Stomach (tissue), 9 donors: ENCODE data around the gene STIM2. TPM values are rescaled to one million over a fixed set of nuclear protein-coding genes. Genes with fewer than 3 reads are reported as not detected.

Source experiments
- DNase-seq, 2 donors: peaks; one replicate each; pipeline versions ENCODE4 v3.0.0 to v3.0.0-alpha.2; 2013 to 2019
- H3K27ac ChIP-seq, 5 donors: fragments of 200-600 bp in 4 of 5; sonication (generic) in 4 of 5; one replicate each; pipeline ENCODE4 v1.5.1; 2013 to 2019; ENCODE audit warnings: mild to moderate bottlenecking in 1 of 5, moderate library complexity in 1 of 5
- H3K27me3 ChIP-seq, 3 donors: fragments of 200-600 bp; sonication (generic); one replicate each; pipeline ENCODE4 v1.5.1; 2017 to 2019; ENCODE audit warnings: mixed run types in 1 of 3
- H3K36me3 ChIP-seq, 4 donors: fragments of 200-600 bp; sonication (generic); 1 replicate in 3 of 4; 2 replicates in 1 of 4; pipeline ENCODE4 v1.5.1; 2016 to 2019
- H3K4me1 ChIP-seq, 4 donors: fragments of 200-600 bp; sonication (generic); one replicate each; pipeline ENCODE4 v1.5.1; 2016 to 2019
- H3K4me3 ChIP-seq, 4 donors: fragments of 200-600 bp; sonication (generic) in 3 of 4; one replicate each; pipeline ENCODE4 v1.5.1; 2016 to 2019; ENCODE audit warnings: mild to moderate bottlenecking in 1 of 4
- H3K9me3 ChIP-seq, 4 donors: fragments of 200-600 bp; sonication (generic); one replicate each; pipeline ENCODE4 v1.5.1; 2016 to 2019
- CTCF ChIP-seq, 7 experiments: fragments of 450-650 bp in 4 of 7; fragments of 200-600 bp in 3 of 7; sonication (generic) in 3 of 7; IDR thresholded peaks; one replicate each; pipeline ENCODE4 v1.5.1; 2016 to 2019; ENCODE audit warnings: antibody characterized with exemption in 7 of 7, control low read depth in 2 of 7, mild to moderate bottlenecking in 1 of 7
- EP300 ChIP-seq: sonication (generic); formaldehyde crosslinking; IDR thresholded peaks from one replicate; pipeline ENCODE4 v1.6.1; 2017; ENCODE audit warnings: antibody characterized with exemption
- POLR2A ChIP-seq, 4 donors: fragments of 450-650 bp; IDR thresholded peaks; one replicate each; pipeline ENCODE4 v1.6.1; 2016; ENCODE audit warnings: antibody characterized with exemption in 4 of 4, control low read depth in 2 of 4, mild to moderate bottlenecking in 1 of 4, moderate library complexity in 1 of 4
- POLR2AphosphoS5 ChIP-seq, 3 donors: sonication (generic); formaldehyde crosslinking; IDR thresholded peaks; one replicate each; pipeline ENCODE4 v1.6.1; 2016; ENCODE audit warnings: antibody characterized with exemption in 3 of 3
- WGBS, 5 donors: extraction: QIAGEN DNeasy Blood & Tissue Kit in 3 of 5; methylation state at CpG; one replicate each; pipeline versions ENCODE4 v1.1.5 to v1.1.7; 2013 to 2018; 5-methylcytosine and 5-hydroxymethylcytosine counted together
- intact Hi-C: fragments of 100-400 bp; cut with DNase I; formaldehyde crosslinking; loops from one replicate; pipeline ENCODE4 v1.15.1; 2023; ENCODE audit warnings: low total_unique reads
- polyA plus RNA-seq, 3 donors: library from polyadenylated mRNA; stranded (reverse); fragments of 200-250 nt; gene quantifications; one replicate each; pipeline ENCODE4 v1.2.3, GENCODE V29; 2013
- total RNA-seq, 5 donors: library from RNA; depleted of rRNA; stranded (reverse); fragments of >200 nt; gene quantifications; one replicate each; pipeline versions ENCODE4 v1.1.0 to v1.2.3, GENCODE V29; 2014 to 2016
- donor health status: healthy with polysubstance abuse.
- donor health status: Bipolar disorder and iron deficiency.
- donor health status: healthy.

STIM2 gene
- total and polyA plus RNA-seq, 8 donors: 4.4 to 32.7 (median 21.7) TPM

GRCh38 chr4:26842911-26843310, 17.7 kb upstream of the STIM2 start:
- Histone ChIP-seq H3K27me3 (no peaks in the 10 kb centered on the region), H3K27ac (no peak overlapping the region), H3K4me3 (no peak overlapping the region), H3K9me3 (no peaks in the 10 kb centered on the region), H3K4me1 (peaks cover 0 to 14% (median 7%) of the 10 kb centered on the region in 4 donors), H3K36me3 (no peaks in the 10 kb centered on the region)
- TF ChIP-seq POLR2A (IDR thresholded peaks at IDR 0.05): no peak
- no peak for TF ChIP-seq CTCF (IDR thresholded peaks at IDR 0.05)
- no peak for TF ChIP-seq POLR2AphosphoS5 (IDR thresholded peaks at IDR 0.05)
- TF ChIP-seq EP300: no peak
- no peak for DNase-seq
- intact Hi-C loops: no loop called here
- WGBS, 5 donors: 63 to 72% (median 66%) methylated on average over 2 of the region's 2 CpGs

GRCh38 chr4:26850528-26850927, 10.1 kb upstream of the STIM2 start:
- Histone ChIP-seq H3K27me3 (no peaks in the 10 kb centered on the region), H3K9me3 (no peaks in the 10 kb centered on the region), H3K36me3 (no peaks in the 10 kb centered on the region), H3K27ac (no peak overlapping the region), H3K4me3 (no peak overlapping the region), H3K4me1 (no peaks in the 10 kb centered on the region)
- no peak for TF ChIP-seq EP300
- no peak for TF ChIP-seq POLR2AphosphoS5 (IDR thresholded peaks at IDR 0.05)
- no peak for TF ChIP-seq POLR2A (IDR thresholded peaks at IDR 0.05)
- TF ChIP-seq CTCF (IDR thresholded peaks at IDR 0.05): no peak
- 79 to 94% (median 92%) methylated on average over 1 of the region's 1 CpG for WGBS, 5 donors
- DNase-seq: no peak
- intact Hi-C loops: no loop called here

- intact Hi-C loops: no loop called here
- Histone ChIP-seq H3K4me1 (no peaks in the 10 kb centered on the region), H3K27ac (no peak overlapping the region), H3K27me3 (no peaks in the 10 kb centered on the region), H3K4me3 (no peak overlapping the region), H3K36me3 (no peaks in the 10 kb centered on the region), H3K9me3 (no peaks in the 10 kb centered on the region)
- no peak for DNase-seq
- WGBS, 5 donors: 94 to 100% (median 98%) methylated on average over 2 of the region's 2 CpGs
- TF ChIP-seq EP300: no peak
- no peak for TF ChIP-seq CTCF (IDR thresholded peaks at IDR 0.05)
These were observed 9.5 kb upstream of the STIM2 start for GRCh38 chr4:26851129-26851528.

- Histone ChIP-seq H3K27ac (no peak overlapping the region), H3K36me3 (no peaks in the 10 kb centered on the region), H3K9me3 (no peaks in the 10 kb centered on the region), H3K4me1 (peaks cover 18 to 26% (median 19%) of the 10 kb centered on the region in 4 donors), H3K4me3 (no peak overlapping the region), H3K27me3 (no peaks in the 10 kb centered on the region)
- intact Hi-C loops: no loop called here
- WGBS, 5 donors: 69 to 72% (median 70%) methylated on average over 6 of the region's 6 CpGs
- no peak for TF ChIP-seq EP300
- TF ChIP-seq CTCF (IDR thresholded peaks at IDR 0.05): no peak
- no peak for TF ChIP-seq POLR2A (IDR thresholded peaks at IDR 0.05)
- no peak for TF ChIP-seq POLR2AphosphoS5 (IDR thresholded peaks at IDR 0.05)
- no peak for DNase-seq
These were observed 5.9 kb upstream of the STIM2 start for GRCh38 chr4:26854701-26855100.
